ENCODE results near the gene APOB. TPM values are rescaled to one million over a fixed set of nuclear protein-coding genes. Genes with fewer than 3 reads are reported as not detected.

APOB gene
- total and polyA plus RNA-seq, 2 experiments from 2014 or later: not detected

GRCh38 chr2:21007129-21008013 lies 36.5 kb downstream of the APOB start:
- no peak for TF ChIP-seq EZH2 (IDR thresholded peaks at IDR 0.05; ENCODE audit: insufficient read depth, poor library complexity, severe bottlenecking)
- TF ChIP-seq EZH2phosphoT487 (IDR thresholded peaks at IDR 0.05; ENCODE audit: insufficient read depth, low read depth): no peak
- Histone ChIP-seq H3F3A (ENCODE audit: insufficient read depth) (no peaks in the 10 kb centered on the region), H3K27me3 (replicated peaks; ENCODE audit: insufficient read depth) (no peaks in the 10 kb centered on the region), H3K9me2 (ENCODE audit: insufficient read depth) (no peaks in the 10 kb centered on the region), H3K9me3 (ENCODE audit: low read depth) (no peaks in the 10 kb centered on the region), H4K20me1 (ENCODE audit: insufficient read depth) (no peaks in the 10 kb centered on the region), H3K79me2 (ENCODE audit: insufficient read depth) (no peaks in the 10 kb centered on the region), H3K27ac (no peak overlapping the region), H3K9ac (no peak overlapping the region), H3K36me3 (ENCODE audit: low read depth) (no peaks in the 10 kb centered on the region), H2AFZ (no peak overlapping the region), H3K4me3 (no peak overlapping the region), H3K4me1 (ENCODE audit: insufficient read depth) (no peaks in the 10 kb centered on the region), H3K4me2 (ENCODE audit: unreplicated experiment) (no peak overlapping the region)
- DNase-seq: no peak
- WGBS, 2 experiments (ENCODE audit: low coverage in 1 of 2, low lambda C conversion rate in 2 of 2, missing lambda C conversion rate in 2 of 2): 16 to 20% methylated on average over 8 of the region's 8 CpGs
- in situ Hi-C loops (cut with MboI): no loop called here

- H3K9ac ChIP-seq: no peak overlapping the region
- no peak overlapping the region for H2AFZ ChIP-seq
- in situ Hi-C loops (cut with MboI): no loop called here
- no peaks in the 10 kb centered on the region for H3K9me2 ChIP-seq (ENCODE audit: insufficient read depth)
- TF ChIP-seq EZH2phosphoT487 (IDR thresholded peaks at IDR 0.05; ENCODE audit: insufficient read depth, low read depth) (no peak), EZH2 (IDR thresholded peaks at IDR 0.05; ENCODE audit: insufficient read depth, poor library complexity, severe bottlenecking) (no peak)
- H3K27ac ChIP-seq: no peak overlapping the region
- H3K27me3 ChIP-seq (replicated peaks; ENCODE audit: insufficient read depth): no peaks in the 10 kb centered on the region
- H3K4me3 ChIP-seq: no peak overlapping the region
- no peak overlapping the region for H3K4me2 ChIP-seq (ENCODE audit: unreplicated experiment)
- 31 to 39% methylated on average over 6 of the region's 6 CpGs for WGBS, 2 experiments (ENCODE audit: low coverage in 1 of 2, low lambda C conversion rate in 2 of 2, missing lambda C conversion rate in 2 of 2)
- no peaks in the 10 kb centered on the region for H3K79me2 ChIP-seq (ENCODE audit: insufficient read depth)
- DNase-seq: no peak
- H3K4me1 ChIP-seq (ENCODE audit: insufficient read depth): no peaks in the 10 kb centered on the region
- no peaks in the 10 kb centered on the region for H3K36me3 ChIP-seq (ENCODE audit: low read depth)
- no peaks in the 10 kb centered on the region for H4K20me1 ChIP-seq (ENCODE audit: insufficient read depth)
- H3F3A ChIP-seq (ENCODE audit: insufficient read depth): no peaks in the 10 kb centered on the region
- no peaks in the 10 kb centered on the region for H3K9me3 ChIP-seq (ENCODE audit: low read depth)
Measured at GRCh38 chr2:21006423-21007128, 37.3 kb downstream of the APOB start.

- Histone ChIP-seq H2AFZ (no peak overlapping the region), H3K27me3 (replicated peaks; ENCODE audit: insufficient read depth) (no peaks in the 10 kb centered on the region), H3K9me2 (ENCODE audit: insufficient read depth) (no peaks in the 10 kb centered on the region), H3F3A (ENCODE audit: insufficient read depth) (no peaks in the 10 kb centered on the region), H3K4me3 (no peak overlapping the region), H3K27ac (no peak overlapping the region), H3K9me3 (ENCODE audit: low read depth) (no peaks in the 10 kb centered on the region), H3K9ac (no peak overlapping the region), H4K20me1 (ENCODE audit: insufficient read depth) (no peaks in the 10 kb centered on the region), H3K4me2 (ENCODE audit: unreplicated experiment) (no peak overlapping the region), H3K79me2 (ENCODE audit: insufficient read depth) (no peaks in the 10 kb centered on the region), H3K36me3 (ENCODE audit: low read depth) (no peaks in the 10 kb centered on the region), H3K4me1 (ENCODE audit: insufficient read depth) (no peaks in the 10 kb centered on the region)
- DNase-seq: no peak
- in situ Hi-C loops (cut with MboI): no loop called here
- WGBS, 2 experiments (ENCODE audit: low coverage in 1 of 2, low lambda C conversion rate in 2 of 2, missing lambda C conversion rate in 2 of 2): 32% methylated on average over 9 of the region's 9 CpGs
- TF ChIP-seq EZH2phosphoT487 (IDR thresholded peaks at IDR 0.05; ENCODE audit: insufficient read depth, low read depth) (no peak), EZH2 (IDR thresholded peaks at IDR 0.05; ENCODE audit: insufficient read depth, poor library complexity, severe bottlenecking) (no peak)
Measured at GRCh38 chr2:21005700-21006422, 38.0 kb downstream of the APOB start.

GRCh38 chr2:21005111-21005699 lies 38.7 kb downstream of the APOB start:
- TF ChIP-seq EZH2 (IDR thresholded peaks at IDR 0.05; ENCODE audit: insufficient read depth, poor library complexity, severe bottlenecking): no peak
- Histone ChIP-seq H3K79me2 (ENCODE audit: insufficient read depth) (no peaks in the 10 kb centered on the region), H3K36me3 (ENCODE audit: low read depth) (no peaks in the 10 kb centered on the region), H3K27me3 (replicated peaks; ENCODE audit: insufficient read depth) (no peaks in the 10 kb centered on the region), H2AFZ (no peak overlapping the region), H3K4me3 (no peak overlapping the region), H3K4me1 (ENCODE audit: insufficient read depth) (no peaks in the 10 kb centered on the region), H3K4me2 (ENCODE audit: unreplicated experiment) (no peak overlapping the region), H3K27ac (no peak overlapping the region), H3F3A (ENCODE audit: insufficient read depth) (no peaks in the 10 kb centered on the region), H4K20me1 (ENCODE audit: insufficient read depth) (no peaks in the 10 kb centered on the region), H3K9me3 (ENCODE audit: low read depth) (no peaks in the 10 kb centered on the region), H3K9me2 (ENCODE audit: insufficient read depth) (no peaks in the 10 kb centered on the region), H3K9ac (no peak overlapping the region)
- WGBS, 2 experiments (ENCODE audit: low coverage in 1 of 2, low lambda C conversion rate in 2 of 2, missing lambda C conversion rate in 2 of 2): 28 to 29% methylated on average over 9 of the region's 9 CpGs
- DNase-seq: no peak
- in situ Hi-C loops (cut with MboI): no loop called here
